H9 (cell line): ENCODE data around the gene BICD2. TPM values are rescaled to one million over a fixed set of nuclear protein-coding genes. Genes with fewer than 3 reads are reported as not detected.
"Not testable (repeated sequence)": the region's sequence is repeated elsewhere in the genome, so short reads cannot be mapped to it uniquely, and the experiment has no call there.

ENCODE experiments used
- DNase-seq: peaks from one replicate; pipeline ENCODE4 v3.0.0-alpha.2; 2017
- H2AFZ ChIP-seq: one replicate; pipeline ENCODE4 v1.6.1; 2013; ENCODE audit warnings: mild to moderate bottlenecking, low read length, control low read depth, moderate library complexity
- H2AK5ac ChIP-seq: 2 replicates; pipeline ENCODE4 v1.6.1; 2013; ENCODE audit warnings: low read length, control low read depth, mixed read lengths; ENCODE audit not compliant: insufficient read length
- H2BK120ac ChIP-seq: one replicate; pipeline ENCODE4 v1.6.1; 2013; ENCODE audit warnings: low read depth, mild to moderate bottlenecking, low read length, control low read depth, inconsistent platforms; ENCODE audit not compliant: poor library complexity, severe bottlenecking
- H2BK12ac ChIP-seq: 2 replicates; pipeline ENCODE4 v1.6.1; 2013; ENCODE audit warnings: low read length, control low read depth, mixed read lengths, low read depth; ENCODE audit not compliant: insufficient read length
- H2BK15ac ChIP-seq: 2 replicates; pipeline ENCODE4 v1.6.1; 2013; ENCODE audit warnings: low read depth, low read length, control low read depth
- H2BK20ac ChIP-seq: one replicate; pipeline ENCODE4 v1.6.1; 2013; ENCODE audit warnings: low read depth, mild to moderate bottlenecking, low read length, control low read depth, inconsistent platforms; ENCODE audit not compliant: poor library complexity, severe bottlenecking
- H2BK5ac ChIP-seq: 2 replicates; pipeline ENCODE4 v1.6.1; 2013; ENCODE audit warnings: low read length, control low read depth, mixed read lengths; ENCODE audit not compliant: insufficient read length
- H3K14ac ChIP-seq: 2 replicates; pipeline ENCODE4 v1.6.1; 2013; ENCODE audit warnings: low read length, control low read depth; ENCODE audit not compliant: insufficient read depth
- H3K18ac ChIP-seq: 2 replicates; pipeline ENCODE4 v1.6.1; 2013; ENCODE audit warnings: low read depth, mild to moderate bottlenecking, mixed read lengths, low read length, control low read depth; ENCODE audit not compliant: insufficient read length
- H3K23ac ChIP-seq: 2 replicates; pipeline ENCODE4 v1.6.1; 2013; ENCODE audit warnings: low read length, control low read depth, mixed read lengths, low read depth; ENCODE audit not compliant: insufficient read length
- H3K23me2 ChIP-seq: 2 replicates; pipeline ENCODE4 v1.6.1; 2013; ENCODE audit warnings: low read depth, mild to moderate bottlenecking, mixed read lengths, low read length, control low read depth; ENCODE audit not compliant: insufficient read length, poor library complexity, severe bottlenecking
- H3K27ac ChIP-seq: 2 replicates; pipeline ENCODE4 v1.5.1; 2013; ENCODE audit warnings: low read length, control low read depth, mixed read lengths, low read depth; ENCODE audit not compliant: insufficient read length
- H3K27me3 ChIP-seq: 2 replicates; pipeline ENCODE4 v1.6.1; 2013; ENCODE audit warnings: low read length, control low read depth, inconsistent platforms; ENCODE audit not compliant: insufficient read depth
- H3K4ac ChIP-seq: 2 replicates; pipeline ENCODE4 v1.6.1; 2013; ENCODE audit warnings: low read depth, mild to moderate bottlenecking, control low read depth, inconsistent platforms, low read length, moderate library complexity
- H3K4me1 ChIP-seq: 2 replicates; pipeline ENCODE4 v1.6.1; 2013; ENCODE audit warnings: low read length, control low read depth, inconsistent platforms; ENCODE audit not compliant: insufficient read depth
- H3K4me2 ChIP-seq: 2 replicates; pipeline ENCODE4 v1.6.1; 2013; ENCODE audit warnings: low read length, control low read depth, mixed read lengths; ENCODE audit not compliant: insufficient read length, insufficient read depth
- H3K56ac ChIP-seq: 2 replicates; pipeline ENCODE4 v1.6.1; 2013; ENCODE audit warnings: low read depth, mild to moderate bottlenecking, mixed read lengths, low read length, control low read depth; ENCODE audit not compliant: insufficient read length
- H3K79me1 ChIP-seq: 2 replicates; pipeline ENCODE4 v1.6.1; 2013; ENCODE audit warnings: low read depth, mild to moderate bottlenecking, moderate library complexity, low read length, control low read depth, inconsistent platforms; ENCODE audit not compliant: insufficient read depth, poor library complexity, severe bottlenecking
- H3K79me2 ChIP-seq: 2 replicates; pipeline ENCODE4 v1.6.1; 2013; ENCODE audit warnings: low read length, control low read depth, inconsistent platforms; ENCODE audit not compliant: insufficient read depth
- H3K9ac ChIP-seq: 2 replicates; pipeline ENCODE4 v1.6.1; 2013; ENCODE audit warnings: low read length, control low read depth, mixed read lengths; ENCODE audit not compliant: insufficient read length; ENCODE audit errors: extremely low read depth
- H3K9me3 ChIP-seq: one replicate; pipeline ENCODE4 v1.6.1; 2013; ENCODE audit warnings: low read depth, low read length, inconsistent platforms; ENCODE audit not compliant: control insufficient read depth
- H3T11ph ChIP-seq: one replicate; pipeline ENCODE4 v1.6.1; 2013; ENCODE audit warnings: mild to moderate bottlenecking, low read length, control low read depth, inconsistent platforms
- H4K20me1 ChIP-seq: one replicate; pipeline ENCODE4 v1.6.1; 2013; ENCODE audit not compliant: control insufficient read depth, insufficient read length, insufficient read depth
- H4K5ac ChIP-seq: 2 replicates; pipeline ENCODE4 v1.6.1; 2013; ENCODE audit warnings: low read depth, mild to moderate bottlenecking, mixed read lengths, low read length, control low read depth; ENCODE audit not compliant: insufficient read length
- H4K8ac ChIP-seq: replicated peaks from 2 replicates; pipeline ENCODE4 v1.6.1; 2013; ENCODE audit warnings: low read length, control low read depth, mixed read lengths, low read depth; ENCODE audit not compliant: insufficient read length
- H4K91ac ChIP-seq: 2 replicates; pipeline ENCODE4 v1.6.1; 2013; ENCODE audit warnings: low read depth, mild to moderate bottlenecking, moderate library complexity, mixed read lengths, low read length, control low read depth; ENCODE audit not compliant: insufficient read length
- H3K27ac Mint-ChIP-seq, 3 experiments: 2 replicates in 2 of 3; 3 replicates in 1 of 3; pipeline ENCODE4 v1.8.0; 2020 to 2021; ENCODE audit warnings: mixed read lengths in 3 of 3, mild to moderate bottlenecking in 1 of 3, moderate library complexity in 1 of 3
- H3K27me3 Mint-ChIP-seq: 2 replicates; pipeline ENCODE4 v1.8.0; 2021; ENCODE audit warnings: low read depth, mild to moderate bottlenecking, moderate library complexity, mixed read lengths
- H3K36me3 Mint-ChIP-seq, 3 experiments: 2 replicates in 2 of 3; 3 replicates in 1 of 3; pipeline ENCODE4 v1.8.0; 2020 to 2021; ENCODE audit warnings: low read depth in 3 of 3, mixed read lengths in 3 of 3; ENCODE audit not compliant: insufficient read depth in 1 of 3
- H3K4me1 Mint-ChIP-seq, 2 experiments: 2 replicates each; pipeline ENCODE4 v1.8.0; 2020; ENCODE audit warnings: mixed read lengths in 2 of 2
- H3K4me3 Mint-ChIP-seq, 2 experiments: 2 replicates in 1 of 2; 3 replicates in 1 of 2; pipeline ENCODE4 v1.8.0; 2020 to 2021; ENCODE audit warnings: mild to moderate bottlenecking in 2 of 2, mixed read lengths in 2 of 2, moderate library complexity in 1 of 2
- H3K9me3 Mint-ChIP-seq, 2 experiments: 2 replicates in 1 of 2; 3 replicates in 1 of 2; pipeline ENCODE4 v1.8.0; 2020; ENCODE audit warnings: mild to moderate bottlenecking in 2 of 2, mixed read lengths in 2 of 2, moderate library complexity in 1 of 2
- WGBS: extraction: QIAGEN DNeasy Blood & Tissue Kit; methylation state at CpG from one replicate; pipeline ENCODE4 v1.1.7; 2013; ENCODE audit warnings: missing lambda C conversion rate, low lambda C conversion rate, mixed read lengths; ENCODE audit not compliant: insufficient read length; ENCODE audit errors: extremely low coverage; 5-methylcytosine and 5-hydroxymethylcytosine counted together
- total RNA-seq: library from RNA; stranded (reverse); gene quantifications from 2 replicates; pipeline ENCODE4 v1.2.1, GENCODE V29; 2021
- TF ChIP-seq, protein P1 (sequence below): fragments of 200-600 bp; sonication (generic); conservative IDR thresholded peaks from 3 replicates; pipeline ENCODE4 v1.8.0; 2021; ENCODE audit warnings: antibody characterized with exemption, mild to moderate bottlenecking

BICD2 gene
- total RNA-seq, 1 experiment from 2014 or later, result 22.3 TPM

DNA sequence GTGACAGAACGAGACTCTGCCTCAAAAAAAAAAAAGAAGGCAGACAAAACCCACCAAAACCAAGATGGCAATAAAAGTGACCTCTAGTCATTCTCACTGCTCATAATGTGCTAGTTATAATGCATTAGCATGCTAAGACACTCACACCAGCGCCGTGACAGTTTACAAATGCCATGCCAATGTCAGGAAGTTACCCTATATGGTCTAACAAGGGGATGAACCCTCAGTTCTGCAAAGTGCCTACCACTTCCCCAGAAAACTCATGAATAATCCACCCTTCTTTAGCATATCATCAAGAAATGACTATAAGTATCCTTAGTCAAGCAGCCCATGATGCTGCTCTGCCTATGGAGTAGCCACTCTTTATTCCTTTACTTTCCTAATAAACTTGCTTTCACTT lies 4.7 kb upstream of the BICD2 start:
- no peak overlapping the region for H2BK20ac ChIP-seq
- H4K20me1 ChIP-seq, result peaks cover 2% of the 10 kb centered on the region
- no peaks in the 10 kb centered on the region for H3K9me3 Mint-ChIP-seq
- H2BK12ac ChIP-seq, result no peak overlapping the region
- no peak overlapping the region for H2AK5ac ChIP-seq
- no peak overlapping the region for H2BK15ac ChIP-seq
- H3K18ac ChIP-seq, result no peak overlapping the region
- peaks cover 6% of the 10 kb centered on the region; the same call in 1 of the 2 replicates for H3K27me3 Mint-ChIP-seq
- no peaks in the 10 kb centered on the region for H3K9me3 ChIP-seq
- H2BK5ac ChIP-seq, result no peak overlapping the region
- H3K27me3 ChIP-seq, result no peaks in the 10 kb centered on the region
- no peaks in the 10 kb centered on the region for H3K36me3 Mint-ChIP-seq
- no peak overlapping the region for H3K56ac ChIP-seq
- H3K4me3 Mint-ChIP-seq, result no peak overlapping the region
- H3K9ac ChIP-seq, result no peak overlapping the region
- no peak overlapping the region for H3K27ac ChIP-seq
- H3K79me2 ChIP-seq, result no peaks in the 10 kb centered on the region; the same call in 1 of the 2 replicates
- WGBS, result no CpG with 5 or more reads among the region's 3 CpGs
- no peaks in the 10 kb centered on the region; the same call in 1 of the 2 replicates for H3K4me1 ChIP-seq
- no peak overlapping the region for H3K4me2 ChIP-seq
- TF ChIP-seq, protein P1, sequence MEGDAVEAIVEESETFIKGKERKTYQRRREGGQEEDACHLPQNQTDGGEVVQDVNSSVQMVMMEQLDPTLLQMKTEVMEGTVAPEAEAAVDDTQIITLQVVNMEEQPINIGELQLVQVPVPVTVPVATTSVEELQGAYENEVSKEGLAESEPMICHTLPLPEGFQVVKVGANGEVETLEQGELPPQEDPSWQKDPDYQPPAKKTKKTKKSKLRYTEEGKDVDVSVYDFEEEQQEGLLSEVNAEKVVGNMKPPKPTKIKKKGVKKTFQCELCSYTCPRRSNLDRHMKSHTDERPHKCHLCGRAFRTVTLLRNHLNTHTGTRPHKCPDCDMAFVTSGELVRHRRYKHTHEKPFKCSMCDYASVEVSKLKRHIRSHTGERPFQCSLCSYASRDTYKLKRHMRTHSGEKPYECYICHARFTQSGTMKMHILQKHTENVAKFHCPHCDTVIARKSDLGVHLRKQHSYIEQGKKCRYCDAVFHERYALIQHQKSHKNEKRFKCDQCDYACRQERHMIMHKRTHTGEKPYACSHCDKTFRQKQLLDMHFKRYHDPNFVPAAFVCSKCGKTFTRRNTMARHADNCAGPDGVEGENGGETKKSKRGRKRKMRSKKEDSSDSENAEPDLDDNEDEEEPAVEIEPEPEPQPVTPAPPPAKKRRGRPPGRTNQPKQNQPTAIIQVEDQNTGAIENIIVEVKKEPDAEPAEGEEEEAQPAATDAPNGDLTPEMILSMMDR, result no peak
- no peaks in the 10 kb centered on the region for H3K79me1 ChIP-seq
- no peak overlapping the region for H4K5ac ChIP-seq
- no peak for DNase-seq
- H3K27ac Mint-ChIP-seq, result no peak overlapping the region
- H3T11ph ChIP-seq, result no peak overlapping the region
- H4K8ac ChIP-seq, result no peak overlapping the region
- no peak overlapping the region for H4K91ac ChIP-seq
- peaks cover 15 to 23% of the 10 kb centered on the region in 2 experiments for H3K4me1 Mint-ChIP-seq
- no peak overlapping the region for H2AFZ ChIP-seq
- no peak overlapping the region for H2BK120ac ChIP-seq
- no peaks in the 10 kb centered on the region for H3K23me2 ChIP-seq
- H3K14ac ChIP-seq, result no peak overlapping the region
- H3K23ac ChIP-seq, result no peak overlapping the region
- no peak overlapping the region for H3K4ac ChIP-seq

DNA sequence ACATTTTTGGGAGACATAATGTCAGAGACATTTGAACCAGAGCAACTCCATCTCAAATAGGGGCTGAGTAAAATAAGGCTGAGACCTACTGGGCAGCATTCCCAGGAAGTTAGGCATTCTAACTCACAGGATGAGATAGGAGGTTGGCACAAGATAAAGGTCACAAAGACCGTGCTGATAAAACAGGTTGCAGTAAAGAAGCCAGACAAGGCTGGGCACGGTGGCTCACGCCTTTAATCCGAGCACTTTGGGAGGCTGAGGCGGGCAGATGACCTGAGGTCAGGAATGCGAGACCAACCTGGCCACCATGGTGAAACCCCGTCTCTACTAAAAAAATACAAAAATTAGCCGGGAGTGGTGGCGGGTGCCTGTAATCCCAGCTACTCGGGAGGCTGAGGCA lies 4.2 kb upstream of the BICD2 start:
- not testable (repeated sequence) for H3K4ac ChIP-seq, H3K27me3 ChIP-seq, H3K27me3 Mint-ChIP-seq, H3K79me1 ChIP-seq, H3K9me3 Mint-ChIP-seq, H2BK5ac ChIP-seq, H3K14ac ChIP-seq, H3K23me2 ChIP-seq, H3K27ac ChIP-seq, H3K4me2 ChIP-seq, H2BK120ac ChIP-seq, H3K56ac ChIP-seq, H3K23ac ChIP-seq, H4K5ac ChIP-seq, H3K4me3 Mint-ChIP-seq, H4K20me1 ChIP-seq, H3K9ac ChIP-seq, H2AK5ac ChIP-seq, H4K91ac ChIP-seq, H3K4me1 ChIP-seq, H2BK12ac ChIP-seq, H2BK20ac ChIP-seq, H2AFZ ChIP-seq, H3T11ph ChIP-seq, H3K18ac ChIP-seq, H3K9me3 ChIP-seq, H4K8ac ChIP-seq, H2BK15ac ChIP-seq, H3K79me2 ChIP-seq, H3K27ac Mint-ChIP-seq, H3K36me3 Mint-ChIP-seq, DNase-seq
- no CpG with 5 or more reads among the region's 10 CpGs for WGBS
- peaks cover 15 to 23% of the 10 kb centered on the region in 2 experiments for H3K4me1 Mint-ChIP-seq
